PC-3 (cell line): Measurements from ENCODE around the gene SPINK7.

Experiments
- EZH2 ChIP-seq: fragments of 300-600 bp; sonication (generic); IDR thresholded peaks from one replicate; pipeline ENCODE4 v1.6.1; 2017; ENCODE audit warnings: antibody characterized with exemption, mild to moderate bottlenecking, low read length; ENCODE audit not compliant: unreplicated experiment
- EZH2phosphoT487 ChIP-seq: fragments of 300-600 bp; sonication (generic); IDR thresholded peaks from 2 replicates; pipeline ENCODE4 v1.6.1; 2018; ENCODE audit warnings: mild to moderate bottlenecking, antibody characterized with exemption, low read length, borderline replicate concordance
- TF ChIP-seq, protein P1 (sequence below): fragments of 300-600 bp; sonication (generic); conservative IDR thresholded peaks from 2 replicates; pipeline ENCODE4 v1.5.1; 2017; ENCODE audit warnings: antibody characterized with exemption, low read depth, mild to moderate bottlenecking, low read length

DNA sequence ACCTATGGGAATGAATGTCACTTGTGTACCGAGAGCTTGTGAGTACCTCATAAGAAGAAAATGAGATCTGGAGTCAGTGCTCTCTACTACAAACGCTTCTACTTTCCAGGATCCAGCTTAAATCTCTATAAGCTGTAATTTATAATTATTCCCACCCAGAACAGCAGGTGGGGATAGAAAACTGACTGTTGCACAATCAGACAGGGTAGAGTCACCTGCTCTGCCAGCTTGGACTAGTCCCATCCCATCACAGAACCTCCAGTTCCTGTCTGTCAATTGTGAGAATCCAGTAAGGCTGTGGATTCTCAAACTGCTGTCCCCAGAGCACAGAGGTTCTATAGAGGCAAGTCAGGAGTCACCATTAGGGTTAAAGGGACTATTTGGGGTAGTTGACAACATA, 2.0 kb downstream of the SPINK7 start:
- TF ChIP-seq, protein P1, sequence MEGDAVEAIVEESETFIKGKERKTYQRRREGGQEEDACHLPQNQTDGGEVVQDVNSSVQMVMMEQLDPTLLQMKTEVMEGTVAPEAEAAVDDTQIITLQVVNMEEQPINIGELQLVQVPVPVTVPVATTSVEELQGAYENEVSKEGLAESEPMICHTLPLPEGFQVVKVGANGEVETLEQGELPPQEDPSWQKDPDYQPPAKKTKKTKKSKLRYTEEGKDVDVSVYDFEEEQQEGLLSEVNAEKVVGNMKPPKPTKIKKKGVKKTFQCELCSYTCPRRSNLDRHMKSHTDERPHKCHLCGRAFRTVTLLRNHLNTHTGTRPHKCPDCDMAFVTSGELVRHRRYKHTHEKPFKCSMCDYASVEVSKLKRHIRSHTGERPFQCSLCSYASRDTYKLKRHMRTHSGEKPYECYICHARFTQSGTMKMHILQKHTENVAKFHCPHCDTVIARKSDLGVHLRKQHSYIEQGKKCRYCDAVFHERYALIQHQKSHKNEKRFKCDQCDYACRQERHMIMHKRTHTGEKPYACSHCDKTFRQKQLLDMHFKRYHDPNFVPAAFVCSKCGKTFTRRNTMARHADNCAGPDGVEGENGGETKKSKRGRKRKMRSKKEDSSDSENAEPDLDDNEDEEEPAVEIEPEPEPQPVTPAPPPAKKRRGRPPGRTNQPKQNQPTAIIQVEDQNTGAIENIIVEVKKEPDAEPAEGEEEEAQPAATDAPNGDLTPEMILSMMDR: peak; percentile 64
- TF ChIP-seq EZH2 (no peak), EZH2phosphoT487 (no peak)
